OCI-LY1 (cell line): ENCODE measurements around the gene NLRP12.

Experiments used
- H2AFZ ChIP-seq: fragments of 200-600 bp; sonication (generic), shearing (Covaris generic); 2 replicates; pipeline ENCODE4 v1.6.0; 2014; ENCODE audit warnings: antibody characterized with exemption, mild to moderate bottlenecking, low read length
- H3F3A ChIP-seq: fragments of 200-600 bp; sonication (generic), shearing (Covaris generic); 2 replicates; pipeline ENCODE4 v1.6.0; 2014; ENCODE audit warnings: mild to moderate bottlenecking, antibody characterized with exemption, low read length, moderate library complexity; ENCODE audit not compliant: insufficient read depth
- H3K27ac ChIP-seq: fragments of 200-600 bp; sonication (generic); 2 replicates; pipeline ENCODE4 v1.5.1; 2014; ENCODE audit warnings: low read length, mixed run types, mild to moderate bottlenecking, low read depth; ENCODE audit not compliant: poor library complexity, severe bottlenecking
- H3K27me3 ChIP-seq: fragments of 200-600 bp; sonication (generic); 2 replicates; pipeline ENCODE4 v1.6.0; 2014; ENCODE audit warnings: antibody characterized with exemption, mild to moderate bottlenecking, low read length, moderate library complexity; ENCODE audit not compliant: insufficient read depth
- H3K36me3 ChIP-seq: fragments of 200-600 bp; sonication (generic); 2 replicates; pipeline ENCODE4 v1.6.1; 2014; ENCODE audit warnings: mild to moderate bottlenecking, antibody characterized with exemption, low read length, moderate library complexity, mixed read lengths; ENCODE audit not compliant: insufficient read depth
- H3K4me1 ChIP-seq: fragments of 200-600 bp; sonication (generic); 2 replicates; pipeline ENCODE4 v1.5.1; 2014; ENCODE audit warnings: mild to moderate bottlenecking, low read length, moderate library complexity; ENCODE audit not compliant: insufficient read depth, severe bottlenecking
- H3K4me2 ChIP-seq: fragments of 200-600 bp; sonication (generic), shearing (Covaris generic); 2 replicates; pipeline ENCODE4 v1.6.1; 2014; ENCODE audit warnings: low read length
- H3K4me3 ChIP-seq: fragments of 200-600 bp; sonication (generic); 2 replicates; pipeline ENCODE4 v1.5.1; 2014; ENCODE audit warnings: low read length, low read depth, mild to moderate bottlenecking, mixed read lengths; ENCODE audit not compliant: poor library complexity, severe bottlenecking
- H3K79me2 ChIP-seq: fragments of 200-600 bp; shearing (Covaris generic); 2 replicates; pipeline ENCODE4 v1.6.1; 2016; ENCODE audit warnings: mixed run types, low read length, mixed read lengths; ENCODE audit not compliant: insufficient read depth
- H3K9ac ChIP-seq: fragments of 200-600 bp; sonication (generic), shearing (Covaris generic); 2 replicates; pipeline ENCODE4 v1.6.1; 2014; ENCODE audit warnings: mild to moderate bottlenecking, low read length, mixed read lengths
- H3K9me2 ChIP-seq: fragments of 200-600 bp; sonication (generic), shearing (Covaris generic); 2 replicates; pipeline ENCODE4 v1.6.1; 2014; ENCODE audit warnings: low read depth, mild to moderate bottlenecking, low read length, mixed read lengths
- H3K9me3 ChIP-seq: fragments of 200-600 bp; shearing (Covaris generic); 2 replicates; pipeline ENCODE4 v1.6.1; 2014; ENCODE audit warnings: low read length, mixed read lengths
- H4K20me1 ChIP-seq: fragments of 200-600 bp; sonication (generic), shearing (Covaris generic); 2 replicates; pipeline ENCODE4 v1.6.0; 2016; ENCODE audit warnings: mild to moderate bottlenecking, low read length; ENCODE audit not compliant: insufficient read depth
- CTCF ChIP-seq: fragments of 200-600 bp; sonication (generic), shearing (Covaris generic); IDR thresholded peaks from 2 replicates; pipeline ENCODE4 v1.5.1; 2017; ENCODE audit warnings: mild to moderate bottlenecking, antibody characterized with exemption, low read length, moderate library complexity, mixed read lengths
- EZH2 ChIP-seq: fragments of 200-600 bp; sonication (generic), shearing (Covaris generic); IDR thresholded peaks from 2 replicates; pipeline ENCODE4 v1.8.0; 2017; ENCODE audit warnings: borderline replicate concordance, mixed run types, mild to moderate bottlenecking, antibody characterized with exemption, low read length, moderate library complexity, mixed read lengths

The NLRP12 gene

GRCh38 chr19:53853707-53854106 is 29.6 kb upstream of the NLRP12 start:
- H3K4me3 ChIP-seq: no peak overlapping the region
- no peaks in the 10 kb centered on the region for H3K9me2 ChIP-seq
- no peaks in the 10 kb centered on the region for H3K9me3 ChIP-seq
- no peaks in the 10 kb centered on the region for H3K4me1 ChIP-seq
- no peak overlapping the region for H3K27ac ChIP-seq
- no peak overlapping the region for H2AFZ ChIP-seq
- TF ChIP-seq EZH2 (no peak), CTCF (no peak)
- H3K4me2 ChIP-seq: no peak overlapping the region
- no peaks in the 10 kb centered on the region for H4K20me1 ChIP-seq
- H3K79me2 ChIP-seq: no peaks in the 10 kb centered on the region
- H3F3A ChIP-seq: no peaks in the 10 kb centered on the region
- H3K9ac ChIP-seq: no peak overlapping the region
- H3K27me3 ChIP-seq: no peaks in the 10 kb centered on the region
- H3K36me3 ChIP-seq: no peaks in the 10 kb centered on the region

- Histone ChIP-seq H3K9me2 (no peaks in the 10 kb centered on the region), H3K4me1 (no peaks in the 10 kb centered on the region), H3K4me2 (no peak overlapping the region), H3K27me3 (no peaks in the 10 kb centered on the region), H4K20me1 (no peaks in the 10 kb centered on the region), H3F3A (no peaks in the 10 kb centered on the region), H3K79me2 (no peaks in the 10 kb centered on the region), H3K4me3 (no peak overlapping the region), H3K27ac (no peak overlapping the region), H3K9me3 (no peaks in the 10 kb centered on the region), H2AFZ (no peak overlapping the region), H3K9ac (no peak overlapping the region), H3K36me3 (no peaks in the 10 kb centered on the region)
- TF ChIP-seq CTCF (no peak), EZH2 (no peak)
These were observed 25.1 kb upstream of the NLRP12 start for GRCh38 chr19:53849237-53849676.

DNA sequence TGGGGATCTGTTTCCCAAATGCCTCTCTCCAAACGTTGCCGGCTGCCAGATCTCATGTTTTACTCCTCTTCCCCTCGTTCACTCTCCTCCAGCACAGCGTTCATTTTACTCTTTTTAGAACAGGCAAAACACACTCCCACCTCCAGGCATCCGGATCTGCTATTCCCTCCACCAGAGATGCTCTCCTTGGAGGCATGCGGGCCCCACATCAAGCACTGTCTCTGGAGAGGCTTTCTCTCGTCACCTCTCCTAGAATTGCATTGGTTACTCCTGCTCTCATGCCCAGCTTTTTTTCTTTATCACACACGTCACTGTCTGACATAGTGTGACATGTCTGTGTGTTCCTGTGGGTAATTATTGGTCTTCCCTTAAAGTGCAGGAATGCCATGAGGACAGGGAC is 23.4 kb upstream of the NLRP12 start:
- H3K4me2 ChIP-seq: no peak overlapping the region
- no peaks in the 10 kb centered on the region for H3K79me2 ChIP-seq
- no peaks in the 10 kb centered on the region for H3K27me3 ChIP-seq
- H3K9ac ChIP-seq: no peak overlapping the region
- no peaks in the 10 kb centered on the region for H3K4me1 ChIP-seq
- H2AFZ ChIP-seq: no peak overlapping the region
- H3K36me3 ChIP-seq: no peaks in the 10 kb centered on the region
- H3K4me3 ChIP-seq: no peak overlapping the region
- no peaks in the 10 kb centered on the region for H3F3A ChIP-seq
- H3K9me3 ChIP-seq: no peaks in the 10 kb centered on the region
- no peaks in the 10 kb centered on the region for H4K20me1 ChIP-seq
- TF ChIP-seq CTCF (no peak), EZH2 (no peak)
- H3K9me2 ChIP-seq: no peaks in the 10 kb centered on the region
- no peak overlapping the region for H3K27ac ChIP-seq
